Endometrial microvascular endothelial cells (primary cell): ENCODE results near the gene SULT2B1. TPM values are rescaled to one million over a fixed set of nuclear protein-coding genes. Genes with fewer than 3 reads are reported as not detected.

Source experiments
- in situ Hi-C: cut with HindIII; loops from 2 replicates; pipeline ENCODE4 v1.10.0; 2017; ENCODE audit warnings: low sequenced_read_pairs, low pct_unique_long_range_greater_than_20kb; ENCODE audit errors: inconsistent ontology term
- total RNA-seq: library from RNA; depleted of rRNA; stranded (reverse); fragments of >200 nt; gene quantifications from one replicate; pipeline ENCODE4 v1.2.3, GENCODE V29; 2015; ENCODE audit errors: inconsistent ontology term

SULT2B1 gene
- total RNA-seq, 1 donor from 2014 or later, result not detected

DNA sequence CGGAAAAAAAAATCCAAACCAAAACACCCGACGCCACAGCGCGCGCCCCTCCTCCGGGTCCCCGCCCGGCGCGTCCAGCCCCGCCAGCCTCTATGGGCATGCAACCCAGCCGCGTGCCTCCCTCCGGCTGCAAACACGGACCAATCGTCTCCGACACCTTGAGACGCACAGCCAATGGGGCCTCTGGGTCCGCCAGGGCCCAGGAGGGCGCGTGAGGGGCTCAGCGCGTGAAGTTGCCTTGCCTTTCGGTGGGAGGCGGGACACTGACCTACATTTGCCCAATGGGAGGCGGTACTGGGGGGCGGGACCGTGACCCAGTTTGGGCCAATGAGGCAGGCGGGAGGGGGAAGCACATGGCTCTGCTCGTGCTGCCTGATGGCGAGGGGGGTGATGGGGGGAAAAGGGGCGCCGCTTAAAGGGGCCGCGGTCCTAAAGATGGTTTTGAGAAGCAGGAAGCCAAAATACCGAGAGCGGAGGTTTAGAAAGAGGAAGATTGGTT is 85.5 kb downstream of the SULT2B1 start:
- in situ Hi-C loops, result no loop called here

DNA sequence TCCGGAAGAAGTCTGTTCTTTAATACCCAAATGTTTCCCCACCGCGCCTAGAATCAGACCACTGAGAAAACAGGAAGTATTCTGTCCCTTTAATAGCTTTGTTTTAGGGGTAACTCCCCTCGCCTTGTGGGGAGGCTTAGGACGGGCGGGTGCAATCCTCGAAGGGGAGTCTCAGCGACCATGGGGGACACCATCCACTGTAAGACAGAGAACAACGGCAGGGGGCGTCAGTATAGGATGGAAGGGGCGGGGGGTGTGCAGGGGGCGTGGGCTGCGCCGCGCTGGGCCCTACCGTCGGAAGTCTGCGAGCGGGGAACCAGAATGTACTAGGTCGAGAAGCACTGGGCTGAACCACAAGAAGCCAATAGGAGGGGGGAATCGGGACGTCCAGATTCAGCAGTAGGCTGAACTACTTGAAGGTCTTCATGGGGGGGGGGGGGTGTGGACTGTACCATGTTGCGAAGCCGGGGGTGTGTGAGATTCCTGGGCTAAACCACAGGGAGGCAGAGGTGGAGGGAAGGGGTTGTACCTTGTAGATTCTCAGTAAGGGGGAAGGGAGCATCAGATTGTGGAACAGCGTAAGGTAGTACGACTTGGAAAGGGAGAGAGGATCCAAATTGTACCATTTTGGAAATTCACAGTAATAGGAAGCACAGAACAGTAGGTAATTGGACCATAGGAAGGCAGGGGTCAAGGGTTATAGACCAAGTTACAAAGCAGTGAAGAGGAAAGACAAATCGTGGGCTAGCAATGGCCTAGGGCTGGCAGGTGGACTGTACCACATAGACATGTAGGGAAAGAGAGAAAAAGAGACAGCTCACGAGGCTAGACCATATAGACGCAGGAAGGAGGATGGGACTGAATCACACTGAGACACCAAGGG is 86.2 kb downstream of the SULT2B1 start:
- in situ Hi-C loops, result no loop called here

DNA sequence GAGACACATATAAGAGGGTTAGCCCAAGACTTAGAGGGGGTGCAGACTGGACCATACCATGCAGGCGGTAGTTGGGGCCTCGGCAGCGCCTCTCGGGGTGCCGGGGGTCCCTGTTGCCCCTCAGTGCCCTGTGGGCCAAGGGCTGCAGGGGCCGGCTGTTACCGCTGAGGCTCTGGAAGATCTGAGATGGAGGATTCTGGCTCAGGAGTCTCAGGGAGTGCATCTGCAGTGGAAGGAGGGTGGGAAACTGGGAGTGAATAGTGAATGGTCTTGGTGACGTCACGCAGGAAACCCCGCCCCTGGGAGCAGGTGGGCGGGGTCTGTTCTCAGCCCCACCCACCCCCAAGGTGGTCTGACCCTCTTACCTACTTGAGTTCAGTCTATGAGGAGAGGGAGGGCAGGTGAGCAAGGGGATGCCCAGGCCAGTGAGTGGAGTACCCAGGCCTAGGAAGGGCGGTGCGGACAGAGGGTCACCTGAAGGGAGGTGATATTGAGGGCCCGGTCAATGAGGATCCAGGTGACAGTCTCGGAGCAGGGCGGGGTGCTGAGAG is 86.9 kb downstream of the SULT2B1 start:
- in situ Hi-C loops, result no loop called here

DNA sequence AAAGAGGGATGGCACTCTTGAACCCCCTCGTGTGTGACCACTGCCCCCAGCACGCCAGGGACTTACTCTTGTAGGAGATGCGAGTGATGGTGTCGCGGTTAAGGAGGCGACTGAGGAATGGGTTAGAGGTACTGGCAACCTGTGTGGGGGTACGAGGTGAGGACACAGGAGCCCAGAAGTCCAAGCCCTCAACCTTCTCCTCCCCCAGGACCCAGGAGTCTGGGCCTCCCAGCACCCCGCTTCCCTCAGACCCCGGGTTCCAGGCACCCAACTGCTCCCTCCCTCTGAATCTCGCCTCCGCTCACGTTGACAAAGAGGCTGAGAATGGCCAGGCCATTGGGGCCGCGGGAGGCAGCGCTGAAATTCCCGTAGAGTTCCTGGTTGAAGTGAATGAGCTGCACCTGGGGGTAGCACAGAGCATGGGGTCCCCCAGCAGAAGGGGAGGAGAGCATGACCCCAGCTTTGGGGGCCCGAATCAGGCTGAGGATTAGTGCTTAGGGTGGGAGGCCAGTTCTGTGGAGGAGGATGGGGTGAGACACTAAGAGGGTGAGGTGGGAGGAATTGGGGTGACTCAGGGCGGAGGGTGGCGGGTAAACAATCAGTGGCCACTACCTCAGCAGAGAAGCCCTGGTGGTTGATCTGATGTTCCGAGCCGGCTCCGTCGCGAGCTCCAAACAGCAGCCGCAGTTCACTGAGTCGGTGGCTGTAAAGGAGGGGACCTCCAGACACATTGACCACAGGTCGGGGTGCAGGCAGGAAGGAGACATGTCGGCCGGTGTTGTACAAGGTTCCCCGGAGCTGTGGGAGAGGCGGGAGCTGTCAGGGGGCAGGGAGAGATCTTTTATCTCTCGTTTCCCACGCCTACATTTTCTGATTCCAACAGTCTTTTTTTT is 87.8 kb downstream of the SULT2B1 start:
- in situ Hi-C loops, result no loop called here

DNA sequence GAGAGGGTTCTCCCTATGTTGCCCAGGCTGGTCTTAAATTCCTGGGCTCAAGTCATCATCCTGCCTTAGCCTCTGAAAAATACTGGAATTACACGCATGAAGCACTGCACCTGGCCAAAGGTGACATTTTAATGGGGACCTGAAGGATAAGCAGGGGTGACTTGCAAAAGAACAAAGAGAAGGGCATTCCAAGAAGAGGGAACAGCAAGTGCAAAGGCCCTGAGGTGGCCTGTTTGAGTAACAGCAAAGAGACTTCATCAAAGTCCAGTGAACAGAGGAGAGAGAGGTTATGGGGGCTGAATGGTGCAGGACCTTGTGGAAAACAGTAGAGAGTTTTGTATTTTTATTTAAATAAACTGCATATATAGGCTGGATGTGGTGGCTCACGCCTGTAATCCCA is 89.9 kb downstream of the SULT2B1 start:
- in situ Hi-C loops, result no loop called here

DNA sequence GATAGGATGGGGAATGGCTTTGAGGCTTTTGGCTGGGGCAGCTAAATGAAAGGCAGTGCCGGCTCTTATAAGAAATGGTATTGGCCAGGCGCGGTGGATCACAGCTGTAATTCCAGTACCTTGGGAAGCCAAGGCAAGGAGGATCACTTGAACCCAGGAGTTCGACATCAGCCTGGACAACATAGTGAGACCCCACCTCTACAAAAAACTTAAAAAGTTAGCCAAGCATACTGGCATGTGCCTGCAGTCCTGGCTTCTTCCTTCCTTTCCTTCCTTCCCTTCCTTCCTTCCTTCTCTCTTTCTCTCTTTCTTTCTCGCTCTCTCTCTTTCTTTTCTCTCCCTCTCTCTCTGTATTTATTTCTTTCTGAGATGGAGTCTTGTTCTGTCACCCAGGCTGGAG is 90.9 kb downstream of the SULT2B1 start:
- in situ Hi-C loops, result no loop called here

DNA sequence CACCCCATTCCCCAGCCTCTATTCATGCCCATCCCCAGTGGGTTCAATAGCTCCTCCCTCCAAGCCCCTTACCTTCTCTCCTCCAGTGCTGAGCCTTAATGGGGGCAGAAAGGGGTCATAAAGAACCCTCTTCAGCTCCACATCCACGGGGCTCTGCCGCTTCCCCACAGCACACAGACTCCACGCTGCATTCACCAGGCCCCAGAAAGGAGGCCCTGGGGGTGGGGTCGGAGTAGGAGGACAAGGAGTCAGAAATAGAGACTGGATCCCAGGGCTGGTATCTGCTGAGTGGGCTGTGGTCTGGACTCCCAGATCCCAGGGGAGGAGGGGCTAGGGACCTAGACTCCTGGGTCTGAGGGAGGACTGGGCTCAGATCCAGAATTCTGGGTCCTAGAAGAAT is 92.4 kb downstream of the SULT2B1 start:
- in situ Hi-C loops, result no loop called here

DNA sequence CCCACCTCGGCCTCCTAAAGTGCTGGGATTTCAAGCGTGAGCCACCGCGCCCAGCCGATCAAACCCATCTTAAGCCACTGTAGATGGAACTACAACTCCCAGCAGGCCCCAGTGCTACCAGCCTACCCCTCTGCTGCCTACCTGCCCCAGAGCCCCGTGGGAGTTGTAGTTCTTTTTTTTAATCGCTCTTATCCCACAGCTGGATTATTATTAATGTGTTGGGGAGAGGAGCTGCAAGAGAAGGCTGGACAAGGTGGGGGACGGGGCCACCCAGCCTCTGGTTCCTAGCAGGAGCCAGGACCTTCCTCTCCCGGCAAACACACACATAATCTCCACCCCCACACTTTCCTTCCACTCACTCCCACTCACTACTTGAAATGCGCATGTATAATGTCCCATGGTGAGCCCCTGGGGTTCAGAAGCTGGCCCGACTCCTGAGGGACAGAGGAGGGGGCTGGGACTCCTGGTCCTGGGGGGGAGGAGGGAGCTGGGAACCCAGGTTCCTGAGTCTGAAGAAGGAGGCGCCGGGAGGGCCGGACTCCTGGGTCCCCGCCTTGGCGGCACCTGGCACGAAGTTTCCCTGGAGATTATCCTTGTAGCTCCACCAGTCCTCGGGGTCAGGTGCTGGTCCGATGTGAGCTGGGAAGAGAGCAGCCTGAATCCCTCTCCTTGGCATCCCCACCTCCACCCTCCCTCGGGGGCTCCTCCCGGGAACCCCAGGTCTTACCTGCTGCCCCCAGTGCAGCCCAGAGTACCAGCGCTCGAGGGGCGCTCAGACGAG is 93.1 kb downstream of the SULT2B1 start:
- in situ Hi-C loops, result no loop called here

DNA sequence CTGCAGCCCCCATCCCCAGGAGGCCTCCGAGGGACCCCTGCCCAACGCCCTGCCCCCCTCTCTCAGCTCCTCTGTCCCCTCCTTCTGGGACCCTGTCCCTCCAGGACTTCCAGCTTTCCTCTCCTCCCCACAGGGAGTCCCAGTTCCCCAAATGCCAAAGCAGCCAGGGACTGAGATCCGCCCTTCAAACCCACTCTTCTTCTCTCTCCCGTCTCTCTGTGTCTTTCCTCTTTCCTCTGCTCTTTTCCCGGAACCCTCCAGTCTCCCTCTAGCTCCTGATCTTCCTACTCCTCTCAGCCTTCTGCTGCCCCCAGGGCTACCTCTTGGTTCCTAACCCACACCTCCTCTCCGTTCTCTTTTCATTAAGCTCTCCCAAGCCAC is 93.6 kb downstream of the SULT2B1 start:
- in situ Hi-C loops, result no loop called here

DNA sequence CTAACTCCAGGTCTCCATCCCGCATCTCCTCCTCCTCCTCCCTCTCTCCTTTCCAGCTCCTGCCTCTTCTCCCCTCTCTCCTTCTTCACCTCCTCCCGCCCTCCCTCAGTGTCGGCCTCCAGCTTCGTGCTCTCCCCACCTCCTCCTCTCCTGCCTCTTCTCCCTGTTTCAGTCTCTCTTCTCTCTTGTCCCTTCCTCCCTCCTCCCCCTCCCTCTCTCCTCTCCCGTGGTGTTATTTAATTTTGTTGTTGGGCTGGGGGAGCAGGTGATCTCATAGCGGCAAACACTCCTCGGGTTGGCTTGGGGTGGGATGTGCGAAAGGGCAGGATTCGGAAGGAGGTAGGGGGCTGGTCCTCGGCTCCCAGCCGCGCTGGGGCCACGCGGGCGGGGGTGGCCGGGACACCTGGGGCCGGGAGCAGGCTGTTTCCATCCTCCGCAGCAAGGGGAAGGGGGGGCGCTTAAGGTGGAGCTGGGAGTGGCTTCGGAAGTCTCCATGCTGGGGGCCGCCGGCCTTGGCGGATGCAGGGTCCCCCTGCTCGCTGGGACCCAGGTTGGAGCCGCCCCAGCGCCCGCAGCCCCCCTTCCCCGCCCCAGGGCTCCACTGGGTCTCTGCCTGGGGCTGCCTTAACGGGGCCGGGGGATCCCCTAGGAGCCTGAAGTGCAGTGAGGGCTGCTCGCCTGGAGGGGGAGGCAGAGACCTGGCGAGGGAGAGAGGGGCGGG is 94.2 kb downstream of the SULT2B1 start, which contains the start of gene CA11:
Gene CA11, minus strand, starts transcription at position 187 of the 721 bp plus-strand sequence. CDS start 555 bp downstream, outside the sequence.
- in situ Hi-C loops, result no loop called here

DNA sequence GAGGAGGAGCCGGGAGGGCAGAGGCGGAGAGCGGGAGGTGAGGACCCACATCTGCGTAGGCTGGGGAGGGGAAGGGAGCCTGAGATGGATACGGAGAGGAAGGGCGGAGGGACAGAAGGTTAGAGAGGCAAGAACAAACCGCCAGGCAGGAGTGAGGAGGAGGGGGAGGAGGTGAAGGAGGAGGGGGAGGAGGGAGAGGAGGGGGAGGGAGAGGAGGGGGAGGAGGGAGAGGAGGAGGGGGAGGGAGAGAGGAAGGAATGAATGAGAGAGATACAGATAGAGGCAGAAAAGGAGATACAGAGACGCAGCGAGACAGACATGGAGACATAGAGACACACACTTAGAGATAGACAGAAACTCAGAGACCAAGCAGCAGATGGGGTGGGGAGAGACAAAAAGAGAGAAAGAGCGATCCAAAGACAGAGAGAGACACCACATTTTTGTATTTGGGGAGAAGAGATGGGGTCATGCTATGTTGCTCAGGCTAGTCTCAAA is 94.8 kb downstream of the SULT2B1 start:
- in situ Hi-C loops, result no loop called here

DNA sequence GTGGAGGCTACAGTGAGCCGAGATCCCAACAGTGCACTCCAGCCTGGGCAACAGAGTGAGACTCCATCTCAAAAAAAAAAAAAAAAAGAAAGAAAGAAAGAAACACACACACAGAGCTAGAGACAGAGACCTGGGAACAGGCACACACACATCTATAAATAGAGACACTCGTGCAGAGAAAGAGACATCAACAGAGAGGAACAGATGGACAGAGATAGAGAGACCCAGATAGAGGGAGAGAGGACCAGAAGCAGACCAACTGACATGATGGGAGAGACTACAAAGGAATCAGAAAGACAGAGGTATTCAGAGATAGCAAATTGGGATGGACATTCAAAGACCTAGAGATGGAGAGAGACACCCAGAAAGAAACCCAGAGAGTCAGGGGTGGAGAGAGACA is 96.2 kb downstream of the SULT2B1 start:
- in situ Hi-C loops, result no loop called here

Other genes starting within 250 kb of the SULT2B1 start
- gene EMP3, start 226.6 kb upstream of the SULT2B1 start, total RNA-seq, result 90.4 TPM
- 8.9 TPM for gene TMEM143, start 188.2 kb upstream of the SULT2B1 start, total RNA-seq
- not detected for gene SYNGR4, start 187.8 kb upstream of the SULT2B1 start, total RNA-seq
- 151 TPM for gene KDELR1, start 160.6 kb upstream of the SULT2B1 start, total RNA-seq
- gene GRIN2D, start 158.5 kb upstream of the SULT2B1 start, total RNA-seq, result 0.28 TPM
- gene GRWD1, start 106.2 kb upstream of the SULT2B1 start, total RNA-seq, result 84.6 TPM
- gene KCNJ14, start 96.6 kb upstream of the SULT2B1 start, total RNA-seq, result 0.84 TPM
- gene CYTH2, start 82.8 kb upstream of the SULT2B1 start, total RNA-seq, result 19.0 TPM
- gene LMTK3, start 40.3 kb upstream of the SULT2B1 start, total RNA-seq, result not detected
- not detected for gene SPACA4, start 54.6 kb downstream of the SULT2B1 start, total RNA-seq
- gene FAM83E, start 62.9 kb downstream of the SULT2B1 start, total RNA-seq, result not detected
- gene RPL18, start 67.0 kb downstream of the SULT2B1 start, total RNA-seq, result 2,158 TPM
- 7.8 TPM for gene SPHK2, start 67.3 kb downstream of the SULT2B1 start, total RNA-seq
- 0.46 TPM for gene DBP, start 85.2 kb downstream of the SULT2B1 start, total RNA-seq
- gene CA11, start 94.0 kb downstream of the SULT2B1 start, total RNA-seq, result 0.28 TPM
- gene NTN5, start 120.8 kb downstream of the SULT2B1 start, total RNA-seq, result not detected
- gene FUT2, start 143.8 kb downstream of the SULT2B1 start, total RNA-seq, result not detected
- gene MAMSTR, start 167.6 kb downstream of the SULT2B1 start, total RNA-seq, result 0.09 TPM
- gene RASIP1, start 188.4 kb downstream of the SULT2B1 start, total RNA-seq, result 191 TPM
- gene IZUMO1, start 194.7 kb downstream of the SULT2B1 start, total RNA-seq, result 0.84 TPM
- 4.9 TPM for gene FUT1, start 200.5 kb downstream of the SULT2B1 start, total RNA-seq
- not detected for gene FGF21, start 203.4 kb downstream of the SULT2B1 start, total RNA-seq